Thyroid gland (tissue), 4 donors: ENCODE measurements around the gene AAGAB.
"Not testable (repeated sequence)": the region's sequence is repeated elsewhere in the genome, so short reads cannot be mapped to it uniquely, and the experiment has no call there.

Experiments used
- POLR2A ChIP-seq, 2 donors: fragments of 450-650 bp; IDR thresholded peaks; one replicate each; pipeline ENCODE4 v1.6.1; 2017; ENCODE audit warnings: antibody characterized with exemption in 2 of 2, mild to moderate bottlenecking in 2 of 2, moderate library complexity in 1 of 2
- TF ChIP-seq, protein P1 (sequence below), 6 experiments: fragments of 200-600 bp in 3 of 6; fragments of 450-650 bp in 3 of 6; sonication (generic) in 3 of 6; IDR thresholded peaks; one replicate each; pipeline ENCODE4 v1.5.1; 2016 to 2019; ENCODE audit warnings: antibody characterized with exemption in 6 of 6, mild to moderate bottlenecking in 2 of 6, inconsistent platforms in 1 of 6, moderate library complexity in 1 of 6

DNA sequence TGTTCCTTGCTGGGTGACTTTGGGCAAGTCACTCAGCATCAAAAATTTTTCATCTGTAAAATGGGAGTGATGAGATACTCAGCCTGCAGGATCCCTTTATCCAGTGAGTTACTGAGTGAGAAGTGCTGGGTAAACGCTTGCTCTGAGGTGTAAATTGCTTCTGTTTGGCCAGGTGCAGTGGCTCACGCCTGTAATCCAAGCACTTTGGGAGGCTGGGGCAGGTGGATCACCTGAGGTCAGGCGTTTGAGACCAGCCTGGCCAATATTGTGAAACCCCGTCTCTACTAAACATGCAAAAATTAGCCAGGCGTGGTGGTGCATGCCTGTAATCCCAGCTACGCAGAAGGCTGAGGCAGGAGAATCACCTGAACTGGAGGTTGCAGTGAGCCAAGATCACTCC, 101.4 kb downstream of the AAGAB start:
- TF ChIP-seq, protein P1, sequence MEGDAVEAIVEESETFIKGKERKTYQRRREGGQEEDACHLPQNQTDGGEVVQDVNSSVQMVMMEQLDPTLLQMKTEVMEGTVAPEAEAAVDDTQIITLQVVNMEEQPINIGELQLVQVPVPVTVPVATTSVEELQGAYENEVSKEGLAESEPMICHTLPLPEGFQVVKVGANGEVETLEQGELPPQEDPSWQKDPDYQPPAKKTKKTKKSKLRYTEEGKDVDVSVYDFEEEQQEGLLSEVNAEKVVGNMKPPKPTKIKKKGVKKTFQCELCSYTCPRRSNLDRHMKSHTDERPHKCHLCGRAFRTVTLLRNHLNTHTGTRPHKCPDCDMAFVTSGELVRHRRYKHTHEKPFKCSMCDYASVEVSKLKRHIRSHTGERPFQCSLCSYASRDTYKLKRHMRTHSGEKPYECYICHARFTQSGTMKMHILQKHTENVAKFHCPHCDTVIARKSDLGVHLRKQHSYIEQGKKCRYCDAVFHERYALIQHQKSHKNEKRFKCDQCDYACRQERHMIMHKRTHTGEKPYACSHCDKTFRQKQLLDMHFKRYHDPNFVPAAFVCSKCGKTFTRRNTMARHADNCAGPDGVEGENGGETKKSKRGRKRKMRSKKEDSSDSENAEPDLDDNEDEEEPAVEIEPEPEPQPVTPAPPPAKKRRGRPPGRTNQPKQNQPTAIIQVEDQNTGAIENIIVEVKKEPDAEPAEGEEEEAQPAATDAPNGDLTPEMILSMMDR (IDR thresholded peaks at IDR 0.05) = not testable (repeated sequence)
- TF ChIP-seq POLR2A (IDR thresholded peaks at IDR 0.05) = not testable (repeated sequence)
